Measurements from ENCODE around the gene B3GNT3. TPM values are rescaled to one million over a fixed set of nuclear protein-coding genes. Genes with fewer than 3 reads are reported as not detected.

The B3GNT3 gene
- total RNA-seq, 4 donors from 2014 or later = 0.33 to 0.84 (median 0.62) TPM

DNA sequence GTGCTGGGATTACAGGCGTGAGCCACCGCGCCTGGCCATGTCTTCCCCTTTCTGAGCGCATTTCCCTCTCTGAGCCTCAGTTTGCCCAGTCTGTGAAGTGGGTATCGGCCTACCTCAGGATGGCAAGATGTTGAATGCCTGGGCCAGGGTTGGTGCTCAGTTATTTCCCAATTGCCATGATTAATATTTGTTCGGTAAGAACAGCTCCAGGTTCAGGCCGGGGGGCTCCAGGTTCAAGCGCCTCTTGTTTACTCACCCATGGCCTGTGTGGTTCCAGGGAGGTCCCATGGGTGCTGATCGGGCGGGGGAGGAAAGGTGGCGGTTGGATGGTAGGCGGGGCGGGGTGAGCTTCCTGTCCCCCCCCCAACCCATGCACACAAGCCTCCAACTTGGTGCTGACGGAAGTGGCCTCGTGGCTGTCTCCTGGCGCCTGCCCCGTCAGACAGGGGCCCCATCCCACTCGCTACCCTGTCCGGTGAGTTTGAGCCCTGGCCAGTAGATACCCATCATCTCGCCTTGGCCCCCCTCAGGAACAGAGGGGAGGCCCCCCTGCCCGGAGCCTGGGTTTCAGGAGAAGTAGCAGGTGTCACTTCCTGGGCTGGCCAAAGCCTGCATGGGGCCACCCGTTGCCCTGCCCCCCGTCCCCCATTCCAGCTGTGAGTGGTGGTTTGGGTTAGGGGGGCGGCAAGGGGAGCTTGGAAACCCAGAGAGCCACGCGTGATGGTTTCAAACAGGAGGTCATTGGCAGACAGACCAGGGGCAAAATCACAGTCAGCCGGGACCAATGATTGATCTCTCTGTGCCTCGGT is 43.6 kb upstream of the B3GNT3 start, which contains the start of gene FCHO1:
FCHO1 (plus strand) TSS at position 375 of the 809 bp plus-strand sequence. CDS start 3,688 bp downstream, outside the sequence.
- Histone ChIP-seq H3K27me3 (no peaks in the 10 kb centered on the region), H3K4me1 (peaks cover 11 to 19% (median 15%) of the 10 kb centered on the region in 4 donors), H3K36me3 (no peaks in the 10 kb centered on the region), H3K9me3 (no peaks in the 10 kb centered on the region), H3K4me3 (peak within 1 kb of the TSS; percentile 5 to 39 (median 10)), H3K27ac (replicated peaks in 1 of 4) (peak within 1 kb of the TSS in 1 of 4 donors; percentile 23)
- no peak for DNase-seq (ENCODE audit: extremely low spot score)
- 63% methylated on average over 22 of the region's 28 CpGs for WGBS
- TF ChIP-seq, protein P1, sequence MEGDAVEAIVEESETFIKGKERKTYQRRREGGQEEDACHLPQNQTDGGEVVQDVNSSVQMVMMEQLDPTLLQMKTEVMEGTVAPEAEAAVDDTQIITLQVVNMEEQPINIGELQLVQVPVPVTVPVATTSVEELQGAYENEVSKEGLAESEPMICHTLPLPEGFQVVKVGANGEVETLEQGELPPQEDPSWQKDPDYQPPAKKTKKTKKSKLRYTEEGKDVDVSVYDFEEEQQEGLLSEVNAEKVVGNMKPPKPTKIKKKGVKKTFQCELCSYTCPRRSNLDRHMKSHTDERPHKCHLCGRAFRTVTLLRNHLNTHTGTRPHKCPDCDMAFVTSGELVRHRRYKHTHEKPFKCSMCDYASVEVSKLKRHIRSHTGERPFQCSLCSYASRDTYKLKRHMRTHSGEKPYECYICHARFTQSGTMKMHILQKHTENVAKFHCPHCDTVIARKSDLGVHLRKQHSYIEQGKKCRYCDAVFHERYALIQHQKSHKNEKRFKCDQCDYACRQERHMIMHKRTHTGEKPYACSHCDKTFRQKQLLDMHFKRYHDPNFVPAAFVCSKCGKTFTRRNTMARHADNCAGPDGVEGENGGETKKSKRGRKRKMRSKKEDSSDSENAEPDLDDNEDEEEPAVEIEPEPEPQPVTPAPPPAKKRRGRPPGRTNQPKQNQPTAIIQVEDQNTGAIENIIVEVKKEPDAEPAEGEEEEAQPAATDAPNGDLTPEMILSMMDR (IDR thresholded peaks at IDR 0.05) = no peak
- TF ChIP-seq POLR2A (IDR thresholded peaks at IDR 0.05; ENCODE audit: low read depth) = no peak
- no peak for TF ChIP-seq EP300 (IDR thresholded peaks at IDR 0.05)
- TF ChIP-seq POLR2AphosphoS5 (IDR thresholded peaks at IDR 0.05) = no peak
- intact Hi-C loops (cut with DNase I) = no loop called here

DNA sequence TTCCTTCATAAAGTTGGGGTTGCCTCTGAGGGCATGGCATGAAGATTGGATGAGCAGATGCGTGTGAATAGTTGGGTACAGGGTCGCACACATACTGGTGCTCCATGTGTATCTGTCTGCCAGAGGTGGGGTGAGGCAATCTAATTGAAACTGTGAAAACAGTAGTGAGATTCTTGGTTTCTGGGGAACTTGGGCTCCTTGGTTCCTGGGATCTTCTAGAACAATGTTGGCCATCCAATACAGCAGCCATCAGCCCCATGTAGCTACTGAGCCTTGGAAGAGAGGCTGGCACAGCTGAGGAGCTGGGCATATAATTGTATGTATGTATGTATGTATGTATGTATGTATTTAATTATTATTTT is 43.0 kb upstream of the B3GNT3 start:
- Histone ChIP-seq H3K9me3 (no peaks in the 10 kb centered on the region), H3K36me3 (no peaks in the 10 kb centered on the region), H3K4me3 (peak overlapping the region in 1 of 4 donors; percentile 39), H3K27ac (replicated peaks in 1 of 4) (no peak overlapping the region), H3K27me3 (no peaks in the 10 kb centered on the region), H3K4me1 (peaks cover 10 to 18% (median 13%) of the 10 kb centered on the region in 4 donors)
- intact Hi-C loops (cut with DNase I) = no loop called here
- WGBS = 80% methylated on average over 2 of the region's 2 CpGs
- TF ChIP-seq POLR2AphosphoS5 (IDR thresholded peaks at IDR 0.05) (no peak), POLR2A (IDR thresholded peaks at IDR 0.05; ENCODE audit: low read depth) (no peak), EP300 (IDR thresholded peaks at IDR 0.05) (no peak)
- no peak for DNase-seq (ENCODE audit: extremely low spot score)

DNA sequence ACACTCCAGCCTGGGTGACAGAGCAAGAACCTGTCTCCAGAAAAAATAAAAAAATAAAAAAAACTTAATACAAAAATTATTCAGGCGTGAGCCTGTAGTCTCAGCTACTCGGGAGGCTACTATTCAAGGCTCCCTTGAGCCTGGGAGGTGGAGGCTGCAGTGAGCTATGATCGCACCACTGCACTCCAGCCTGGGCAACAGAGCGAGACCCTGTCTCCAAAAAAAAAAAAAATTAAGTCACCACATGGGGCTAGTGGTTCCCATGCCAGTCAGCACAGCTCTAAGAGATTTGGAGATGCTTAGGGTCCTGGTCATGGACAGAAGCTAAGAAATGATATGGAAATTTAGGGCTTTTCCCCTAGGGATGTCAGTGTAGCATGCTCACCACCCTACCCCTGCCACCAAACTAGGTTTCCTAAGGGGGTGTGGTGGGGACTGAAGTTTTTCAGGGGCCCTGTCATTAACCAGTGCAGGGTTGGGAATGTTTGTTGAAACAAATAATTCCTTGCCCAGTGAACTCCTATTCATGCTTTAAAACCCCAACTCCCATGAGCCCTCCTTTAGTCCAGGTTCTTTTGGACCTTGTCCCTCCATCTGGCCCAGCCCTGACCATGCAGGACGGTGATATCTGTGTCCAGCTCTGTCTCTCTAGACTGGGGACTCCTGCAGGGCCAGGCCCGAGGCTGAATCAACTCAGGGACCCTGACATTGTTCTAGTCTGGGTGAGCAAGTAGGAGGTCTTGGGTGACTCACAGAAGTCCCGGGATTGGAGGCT is 41.9 kb upstream of the B3GNT3 start:
- TF ChIP-seq EP300 (IDR thresholded peaks at IDR 0.05) (no peak), POLR2A (IDR thresholded peaks at IDR 0.05; ENCODE audit: low read depth) (no peak), POLR2AphosphoS5 (IDR thresholded peaks at IDR 0.05) (no peak)
- TF ChIP-seq, protein P1 (IDR thresholded peaks at IDR 0.05) = no peak
- H3K27ac ChIP-seq (replicated peaks in 1 of 4) = no peak overlapping the region
- intact Hi-C loops (cut with DNase I) = no loop called here
- no peak for DNase-seq (ENCODE audit: extremely low spot score)
- no peaks in the 10 kb centered on the region for H3K9me3 ChIP-seq
- H3K36me3 ChIP-seq = no peaks in the 10 kb centered on the region
- peaks cover 0 to 14% (median 8%) of the 10 kb centered on the region in 4 donors for H3K4me1 ChIP-seq
- H3K27me3 ChIP-seq = no peaks in the 10 kb centered on the region
- WGBS = 89% methylated on average over 7 of the region's 7 CpGs
- H3K4me3 ChIP-seq = no peak overlapping the region

DNA sequence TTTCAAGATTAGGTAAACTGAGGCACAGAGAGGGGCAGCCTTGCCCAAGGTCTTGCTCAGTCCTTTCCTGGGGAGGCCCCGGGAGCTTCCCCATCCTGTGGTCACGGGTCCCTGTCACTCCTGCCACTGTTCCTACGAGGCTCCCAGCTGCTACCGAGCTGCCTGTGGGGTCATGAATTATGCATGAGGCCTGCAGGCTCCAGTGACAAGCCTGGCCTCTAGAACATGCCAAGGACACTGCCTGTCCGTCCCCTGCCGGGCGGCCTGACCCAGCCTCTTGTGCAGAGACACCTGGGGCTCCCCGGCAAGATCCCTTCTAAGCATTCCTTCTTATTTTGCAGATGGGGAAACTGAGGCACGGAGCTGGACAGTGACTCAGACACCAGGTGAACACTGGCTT is 41.0 kb upstream of the B3GNT3 start:
- DNase-seq (ENCODE audit: extremely low spot score) = no peak
- H3K9me3 ChIP-seq = no peaks in the 10 kb centered on the region
- no peak overlapping the region for H3K4me3 ChIP-seq
- WGBS = 87% methylated on average over 5 of the region's 9 CpGs
- H3K27me3 ChIP-seq = no peaks in the 10 kb centered on the region
- intact Hi-C loops (cut with DNase I) = no loop called here
- no peak for TF ChIP-seq POLR2A (IDR thresholded peaks at IDR 0.05; ENCODE audit: low read depth)
- TF ChIP-seq, protein P1 (IDR thresholded peaks at IDR 0.05) = no peak
- TF ChIP-seq EP300 (IDR thresholded peaks at IDR 0.05) = no peak
- TF ChIP-seq POLR2AphosphoS5 (IDR thresholded peaks at IDR 0.05) = no peak
- peaks cover 0 to 10% (median 8%) of the 10 kb centered on the region in 4 donors for H3K4me1 ChIP-seq
- H3K36me3 ChIP-seq = no peaks in the 10 kb centered on the region
- no peak overlapping the region for H3K27ac ChIP-seq (replicated peaks in 1 of 4)

Measured in esophagus muscularis mucosa (tissue), 4 donors.